Retinal pigment epithelial cell (primary cell): Measurements from ENCODE around the gene GAPDHS.

Experiments
- DNase-seq: peaks from one replicate; pipeline ENCODE4 v3.0.0-alpha.2; 2010; ENCODE audit warnings: low read depth
- H3K4me3 ChIP-seq: 2 replicates; pipeline ENCODE4 v1.5.1; 2011; ENCODE audit warnings: mild to moderate bottlenecking, low read length, control low read depth, moderate library complexity
- TF ChIP-seq, protein P1 (sequence below): conservative IDR thresholded peaks from 2 replicates; pipeline ENCODE4 v1.5.1; 2011; ENCODE audit warnings: low read depth, low read length, control low read depth, inconsistent platforms

The GAPDHS gene

DNA sequence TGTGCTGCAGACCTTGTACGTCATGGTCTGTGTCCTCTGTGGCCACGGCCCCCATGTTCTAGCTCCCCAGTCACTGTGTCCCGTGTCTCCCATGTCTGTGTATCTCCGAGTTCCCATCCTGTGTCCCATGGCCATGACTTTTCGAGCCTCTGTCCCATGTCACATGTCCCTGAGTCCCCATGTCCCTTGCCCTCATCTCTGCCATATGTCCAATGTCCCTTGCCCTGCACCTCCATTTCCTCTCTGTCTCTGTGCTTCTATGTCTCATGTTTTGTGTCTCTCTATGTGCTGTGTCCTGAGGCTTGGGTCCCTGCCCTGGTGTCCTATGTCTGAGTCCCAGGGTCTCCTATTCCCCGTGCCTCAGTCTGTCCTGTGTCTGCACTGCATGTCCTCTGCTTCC lies 28.2 kb downstream of the GAPDHS start:
- no peak overlapping the region for H3K4me3 ChIP-seq
- TF ChIP-seq, protein P1, sequence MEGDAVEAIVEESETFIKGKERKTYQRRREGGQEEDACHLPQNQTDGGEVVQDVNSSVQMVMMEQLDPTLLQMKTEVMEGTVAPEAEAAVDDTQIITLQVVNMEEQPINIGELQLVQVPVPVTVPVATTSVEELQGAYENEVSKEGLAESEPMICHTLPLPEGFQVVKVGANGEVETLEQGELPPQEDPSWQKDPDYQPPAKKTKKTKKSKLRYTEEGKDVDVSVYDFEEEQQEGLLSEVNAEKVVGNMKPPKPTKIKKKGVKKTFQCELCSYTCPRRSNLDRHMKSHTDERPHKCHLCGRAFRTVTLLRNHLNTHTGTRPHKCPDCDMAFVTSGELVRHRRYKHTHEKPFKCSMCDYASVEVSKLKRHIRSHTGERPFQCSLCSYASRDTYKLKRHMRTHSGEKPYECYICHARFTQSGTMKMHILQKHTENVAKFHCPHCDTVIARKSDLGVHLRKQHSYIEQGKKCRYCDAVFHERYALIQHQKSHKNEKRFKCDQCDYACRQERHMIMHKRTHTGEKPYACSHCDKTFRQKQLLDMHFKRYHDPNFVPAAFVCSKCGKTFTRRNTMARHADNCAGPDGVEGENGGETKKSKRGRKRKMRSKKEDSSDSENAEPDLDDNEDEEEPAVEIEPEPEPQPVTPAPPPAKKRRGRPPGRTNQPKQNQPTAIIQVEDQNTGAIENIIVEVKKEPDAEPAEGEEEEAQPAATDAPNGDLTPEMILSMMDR: no peak
- DNase-seq: no peak

DNA sequence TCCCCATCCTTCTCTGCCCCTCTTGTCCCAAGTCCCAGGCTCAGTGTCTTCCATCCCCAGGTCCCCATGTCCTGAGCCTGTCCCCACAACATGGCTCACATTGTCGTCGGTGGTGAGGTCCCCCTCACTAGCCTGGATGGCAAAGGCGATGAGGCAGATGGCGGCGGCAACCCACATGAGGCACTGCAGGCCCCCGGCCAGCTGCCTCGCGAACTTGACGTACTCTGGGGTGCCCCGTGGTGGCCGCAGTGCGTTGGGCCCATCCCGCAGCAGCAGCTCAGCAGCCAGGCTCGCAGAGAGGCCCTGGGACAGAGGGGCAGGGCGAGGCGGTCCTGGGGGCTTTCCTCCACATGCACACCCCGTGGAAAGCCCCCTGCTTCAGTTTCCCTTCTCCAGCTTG lies 29.1 kb downstream of the GAPDHS start:
- TF ChIP-seq, protein P1: no peak
- no peak for DNase-seq
- H3K4me3 ChIP-seq: no peak overlapping the region

DNA sequence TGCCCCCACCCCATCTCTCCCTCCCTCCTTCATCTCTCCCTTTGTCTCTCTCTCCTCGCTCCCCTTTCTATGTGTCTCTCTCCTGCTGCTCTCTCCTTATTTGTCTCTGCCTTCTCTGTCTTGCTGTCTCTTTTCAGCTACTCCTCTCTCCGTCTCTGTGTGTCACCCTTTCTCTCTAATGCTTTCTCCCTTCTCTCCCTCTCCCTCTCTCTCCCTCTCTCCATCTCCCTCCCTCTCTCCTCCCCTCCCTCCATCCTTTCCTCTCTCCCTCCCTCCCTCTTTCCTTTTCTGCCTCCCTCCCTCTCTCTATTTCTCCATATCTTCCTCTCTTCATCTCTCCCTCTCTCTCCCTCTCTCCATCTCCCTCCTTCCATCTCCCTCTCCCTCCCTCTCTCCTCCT lies 29.5 kb downstream of the GAPDHS start:
- no peak overlapping the region for H3K4me3 ChIP-seq
- DNase-seq: no peak
- TF ChIP-seq, protein P1: no peak

DNA sequence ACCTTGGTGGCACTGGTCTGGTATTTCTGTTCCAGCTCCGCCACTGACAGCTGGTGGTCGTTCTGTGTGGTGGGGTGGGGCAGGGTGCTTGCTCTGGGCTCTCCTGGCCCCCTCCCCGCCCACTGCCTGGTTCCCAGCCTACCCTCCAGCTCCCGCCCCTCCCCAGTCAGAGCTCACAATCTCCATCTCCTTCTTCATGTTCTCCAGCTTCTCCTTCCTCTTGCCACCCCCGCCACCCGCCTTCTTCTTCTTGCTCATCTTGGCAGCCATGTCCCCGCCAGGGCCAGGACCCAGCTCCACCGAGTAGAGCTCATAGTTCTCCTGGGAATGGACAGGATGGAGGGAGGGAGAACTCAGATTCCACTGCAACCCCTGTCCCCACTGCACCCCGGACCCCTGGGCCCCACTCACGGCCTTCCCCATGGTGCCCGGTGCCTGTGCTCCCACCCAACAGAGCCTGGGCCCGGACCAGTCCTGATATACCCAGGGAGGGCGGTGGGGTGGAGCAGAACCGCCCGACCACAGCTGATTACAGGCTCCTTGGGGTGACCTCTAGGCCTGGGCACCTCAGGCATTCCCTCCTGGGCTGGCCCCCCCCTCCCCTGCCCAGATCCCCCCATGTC lies 30.1 kb downstream of the GAPDHS start, which contains the start of gene ATP4A:
TSS of gene ATP4A (minus strand) at position 452 of the 623 bp plus-strand sequence. CDS start at position 423, 29 bp downstream.
- DNase-seq: no peak
- H3K4me3 ChIP-seq: no peak within 1 kb of the TSS
- TF ChIP-seq, protein P1: no peak

DNA sequence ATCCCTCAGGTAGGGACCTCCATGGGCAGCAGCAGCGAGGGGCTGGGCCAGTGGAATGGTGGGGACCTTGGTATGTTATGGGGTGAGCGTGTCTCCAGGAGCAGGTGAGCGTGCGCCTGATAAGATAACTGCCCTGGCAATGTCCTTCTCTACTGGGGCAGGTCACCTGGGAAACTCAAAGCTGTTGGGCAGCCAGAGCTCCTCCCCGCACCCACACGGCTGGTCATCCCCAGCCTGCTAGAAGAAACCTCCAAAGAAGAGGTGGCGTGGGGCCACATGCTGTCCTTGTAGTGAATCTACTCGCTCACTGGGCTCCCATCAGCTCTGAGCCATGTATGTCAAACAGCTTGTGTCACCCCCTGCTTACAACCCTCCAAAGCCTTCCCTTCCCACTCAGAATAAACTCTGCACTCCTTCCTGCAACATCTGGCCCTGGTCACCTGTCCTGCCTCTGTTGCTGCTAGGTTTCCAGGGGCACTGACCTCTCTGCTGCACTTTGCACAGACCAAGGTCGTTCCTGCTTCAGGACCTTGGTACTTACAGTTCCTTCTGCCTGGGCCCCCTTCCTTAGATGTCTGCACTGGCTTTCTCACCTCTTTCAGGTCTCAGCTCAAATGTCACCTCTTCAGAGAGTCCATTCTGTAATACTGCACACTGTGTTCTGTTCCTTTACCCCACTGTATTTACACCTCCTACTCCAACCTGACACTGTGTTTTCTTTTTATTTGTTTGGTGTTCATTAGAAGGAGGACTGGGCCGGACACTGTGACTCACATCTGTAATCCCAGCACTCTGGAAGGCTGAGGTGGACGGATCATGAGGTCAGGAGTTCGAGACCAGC lies 32.0 kb downstream of the GAPDHS start:
- TF ChIP-seq, protein P1: no peak
- no peak for DNase-seq
- no peak overlapping the region for H3K4me3 ChIP-seq

DNA sequence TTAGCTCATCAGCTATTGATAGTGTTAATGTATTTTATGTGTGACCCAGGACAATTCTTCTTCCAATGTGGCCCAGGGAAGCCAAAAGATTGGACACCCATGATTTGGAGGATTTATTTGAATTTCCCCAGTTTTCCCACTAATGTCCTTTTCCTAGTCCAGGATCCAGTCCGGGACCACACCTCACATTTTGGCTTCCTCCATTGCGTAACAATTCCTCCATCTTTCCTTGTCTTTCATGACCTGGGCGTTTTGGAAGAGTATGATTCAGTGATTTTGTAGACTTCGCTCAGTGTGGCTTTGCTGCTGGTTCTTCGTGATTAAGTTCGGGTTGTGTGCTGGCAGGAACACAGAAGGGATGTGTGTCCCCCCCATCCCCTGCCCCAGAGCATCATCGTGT lies 33.5 kb downstream of the GAPDHS start:
- TF ChIP-seq, protein P1: no peak
- H3K4me3 ChIP-seq: no peak overlapping the region
- DNase-seq: no peak
